NCI-H1694 (cell line): ENCODE results near the gene TNFSF4.
"Not testable (repeated sequence)": the region's sequence is repeated elsewhere in the genome, so short reads cannot be mapped to it uniquely, and the experiment has no call there.

ENCODE experiments used
- DNase-seq: peaks from one replicate; lab custom pipeline; 2025; lab: John Stamatoyannopoulos, UW

The TNFSF4 gene, protein sequence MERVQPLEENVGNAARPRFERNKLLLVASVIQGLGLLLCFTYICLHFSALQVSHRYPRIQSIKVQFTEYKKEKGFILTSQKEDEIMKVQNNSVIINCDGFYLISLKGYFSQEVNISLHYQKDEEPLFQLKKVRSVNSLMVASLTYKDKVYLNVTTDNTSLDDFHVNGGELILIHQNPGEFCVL

DNA sequence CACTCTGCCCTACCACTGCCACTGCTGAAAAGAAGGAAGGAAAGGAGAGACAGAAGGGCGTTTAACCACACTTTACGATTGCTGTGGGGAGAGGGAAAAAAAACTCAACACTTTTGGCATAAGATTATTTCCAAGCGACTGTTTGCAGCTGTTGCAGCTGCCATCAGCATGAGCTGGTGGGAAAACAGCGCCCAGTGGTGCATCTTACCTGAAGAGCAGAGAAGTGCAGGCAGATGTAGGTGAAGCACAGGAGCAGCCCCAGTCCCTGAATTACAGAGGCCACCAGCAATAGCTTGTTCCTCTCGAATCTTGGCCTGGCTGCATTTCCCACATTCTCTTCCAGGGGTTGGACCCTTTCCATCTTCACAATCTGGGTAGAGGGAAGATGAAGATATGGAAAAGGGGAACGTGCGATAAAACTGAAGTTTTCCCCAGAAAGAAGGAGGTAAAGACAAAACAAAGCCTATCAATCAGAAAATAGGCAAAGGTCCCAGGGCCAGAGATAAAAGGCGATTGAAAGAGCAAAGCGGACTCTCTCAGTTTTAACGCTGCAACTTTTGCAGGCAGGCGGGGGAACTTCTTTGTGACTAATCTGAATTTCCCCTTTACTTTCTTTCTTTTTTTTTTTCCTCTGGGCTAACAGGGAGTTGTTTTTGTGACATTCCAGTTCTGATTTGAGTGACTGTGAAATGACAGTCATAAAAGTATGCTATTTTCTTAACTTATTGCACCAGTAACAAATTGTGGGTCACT is at the start of gene TNFSF4:
Gene TNFSF4, minus strand, starts transcription at position 516 of the 753 bp plus-strand sequence. Its CDS starts 155 bp downstream, at position 361.
- no peak for DNase-seq

DNA sequence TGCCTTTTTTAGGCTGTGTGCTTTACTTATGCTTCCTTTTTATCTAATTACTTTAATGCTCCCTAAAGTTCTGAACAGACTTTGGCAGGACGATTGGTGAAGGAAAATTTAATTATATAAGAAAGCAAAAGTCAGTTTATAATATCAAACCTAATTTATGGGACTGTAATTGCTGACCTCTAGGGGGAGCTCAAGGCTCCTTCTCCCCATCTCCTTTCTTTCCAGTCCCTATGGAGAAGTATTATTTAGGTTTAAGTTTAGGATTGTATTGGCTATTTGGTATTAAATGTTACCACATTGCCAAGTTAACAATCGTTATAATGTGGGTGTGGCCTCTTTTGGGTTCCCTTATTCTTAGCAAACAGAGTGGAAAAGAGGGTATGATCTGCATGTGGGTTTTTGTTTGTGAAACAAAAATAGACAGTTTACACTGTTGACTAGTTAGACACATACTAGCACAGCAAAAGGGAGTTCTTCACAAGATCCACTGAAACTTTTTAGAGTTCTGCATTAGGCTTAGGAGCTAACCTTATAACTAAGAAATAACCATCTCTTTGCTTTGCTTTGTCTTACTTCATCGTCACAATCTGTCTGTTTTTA is 48.2 kb upstream of the TNFSF4 start:
- DNase-seq: no peak

DNA sequence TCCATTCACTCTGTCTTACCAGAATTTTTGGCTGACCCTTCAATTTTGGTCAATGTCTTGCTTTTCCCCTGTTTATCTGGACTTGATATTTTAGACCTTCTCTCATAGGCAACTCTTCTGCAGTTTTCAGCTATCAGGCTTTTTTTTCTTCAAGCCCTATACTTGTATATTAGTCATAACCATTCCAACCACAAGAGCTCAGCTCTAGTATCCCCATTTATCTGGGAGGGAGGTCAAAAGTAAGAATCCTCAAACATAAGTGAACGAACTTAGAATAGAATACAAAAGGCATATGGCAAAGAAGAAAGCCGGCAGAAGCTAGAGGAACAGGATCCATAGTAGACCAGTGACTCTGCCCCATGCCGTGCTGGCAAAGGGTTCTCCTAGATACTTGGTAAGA is 45.9 kb upstream of the TNFSF4 start:
- no peak for DNase-seq

DNA sequence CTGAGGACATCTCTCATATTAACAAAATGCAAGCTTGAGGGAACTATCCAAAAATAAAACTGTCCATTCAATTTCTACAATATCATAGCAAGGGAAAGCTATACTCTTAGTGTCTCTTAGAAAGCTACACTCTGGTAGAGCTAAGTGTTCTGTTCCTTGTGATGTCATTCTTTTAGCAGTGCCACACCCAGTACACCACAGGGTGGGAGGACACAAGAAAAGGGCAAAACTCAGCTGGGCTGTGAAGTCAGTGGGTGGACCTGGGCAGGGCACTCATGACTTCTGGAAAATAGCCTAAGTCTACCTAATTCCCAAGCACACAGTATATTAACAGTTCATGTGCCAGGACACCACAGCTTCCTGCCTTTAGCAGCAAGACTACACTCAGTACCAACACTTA is 42.2 kb upstream of the TNFSF4 start:
- DNase-seq: no peak

DNA sequence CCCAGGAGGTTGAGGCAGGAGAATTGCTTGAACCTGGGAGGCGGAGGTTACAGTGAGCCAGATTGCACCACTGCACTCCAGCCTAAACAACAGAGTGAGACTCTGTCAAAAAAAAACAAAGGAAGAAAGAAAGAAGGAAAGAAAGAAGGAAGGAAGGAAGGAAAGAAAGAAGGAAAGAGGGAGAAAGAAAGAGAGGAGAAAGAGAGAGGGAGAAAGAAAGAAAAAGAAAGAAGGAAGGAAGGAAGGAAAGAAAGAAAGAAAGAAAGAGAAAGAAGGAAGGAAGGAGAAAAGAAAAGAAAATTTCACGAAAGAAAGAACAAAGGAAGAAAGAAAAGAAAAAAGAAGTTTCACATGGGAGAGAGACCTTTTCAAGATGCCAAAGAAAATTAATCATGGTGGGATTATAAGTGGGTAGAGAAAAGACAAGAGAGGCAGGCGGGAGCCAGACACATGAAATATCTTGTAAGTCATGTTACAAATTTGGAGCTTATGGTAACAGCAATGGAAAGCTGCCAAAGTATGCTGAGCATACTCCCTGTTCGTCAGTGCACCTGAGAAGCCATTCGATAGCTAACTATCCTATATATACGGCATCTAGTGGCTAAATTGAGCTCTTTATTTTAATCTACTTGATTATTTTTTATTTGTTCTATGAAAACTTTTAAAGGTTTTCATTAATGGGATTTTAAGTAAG is 41.3 kb upstream of the TNFSF4 start:
- DNase-seq: no peak

DNA sequence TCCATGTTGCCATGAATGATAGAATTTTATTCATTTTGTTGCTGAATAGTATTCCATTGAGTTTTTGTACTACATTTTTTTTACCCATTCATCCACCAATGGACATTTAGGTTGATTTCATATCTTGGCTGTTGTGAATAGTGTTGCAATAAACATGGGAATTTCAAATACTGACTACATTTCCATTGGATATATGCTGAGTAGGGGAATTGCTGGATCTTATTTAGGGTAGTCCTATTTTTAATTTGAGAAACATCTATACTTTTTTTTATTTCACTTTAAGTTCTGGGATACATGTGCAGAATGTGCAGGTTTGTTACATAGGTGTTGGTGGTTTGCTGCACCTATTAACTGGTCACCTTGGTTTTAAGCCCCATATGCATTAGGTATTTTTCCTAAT is 38.8 kb upstream of the TNFSF4 start:
- DNase-seq: no peak

DNA sequence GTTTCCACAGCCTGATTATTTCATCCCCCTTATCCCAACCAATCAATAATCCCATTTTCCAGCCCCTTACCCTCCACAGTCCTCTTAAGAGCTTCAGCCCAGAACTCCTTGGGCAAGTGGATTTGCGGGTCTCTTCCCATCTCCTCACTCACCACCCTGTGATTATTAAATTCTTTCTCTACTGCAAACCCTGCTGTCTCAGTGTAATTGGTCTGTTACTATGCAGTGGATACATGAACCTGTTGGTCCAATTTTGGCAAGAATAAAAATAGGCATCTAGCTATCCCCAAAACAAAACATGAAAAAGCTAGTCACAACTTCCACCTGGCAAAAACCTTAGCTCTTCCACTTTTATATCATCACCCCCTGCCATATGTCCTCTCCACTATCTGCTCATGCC is 36.2 kb upstream of the TNFSF4 start:
- DNase-seq: no peak

DNA sequence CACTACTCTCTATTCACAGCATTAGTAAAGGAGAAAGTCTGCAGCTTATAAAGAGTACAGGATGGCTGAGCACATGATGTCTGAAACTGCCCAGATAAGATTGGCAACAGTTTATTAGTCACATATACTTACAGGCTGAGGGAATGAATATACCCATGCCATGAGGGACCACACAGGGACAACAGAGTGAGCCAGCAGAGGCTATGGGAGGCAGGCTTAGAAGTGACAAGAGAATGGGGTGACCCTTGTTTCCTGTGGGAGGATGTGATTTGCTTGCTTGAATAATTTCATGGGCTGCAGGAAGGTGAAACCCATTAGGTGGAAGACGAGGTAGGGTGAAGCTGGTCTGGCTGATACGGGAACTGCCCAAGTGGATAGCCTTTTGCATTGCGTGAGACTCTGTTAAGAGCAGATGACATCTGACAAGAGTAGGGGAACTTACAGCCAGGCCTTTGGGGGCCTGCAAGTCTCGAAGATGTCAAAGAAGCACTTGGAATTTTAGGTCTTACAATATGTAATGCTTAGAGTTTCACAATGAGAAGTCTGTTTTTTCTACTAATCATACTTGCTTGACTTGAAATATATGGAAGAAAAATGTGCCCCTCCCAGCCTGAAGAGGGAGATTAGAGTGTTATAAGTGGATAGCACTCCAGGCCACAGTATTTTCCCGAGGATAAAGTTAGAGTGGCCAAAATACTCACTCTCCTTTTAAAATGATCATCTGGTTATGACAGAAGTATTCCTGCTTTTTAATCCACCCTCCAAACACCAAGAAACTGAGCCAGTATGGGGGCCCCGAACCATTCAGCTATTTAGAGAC is 34.6 kb upstream of the TNFSF4 start:
- DNase-seq: no peak

DNA sequence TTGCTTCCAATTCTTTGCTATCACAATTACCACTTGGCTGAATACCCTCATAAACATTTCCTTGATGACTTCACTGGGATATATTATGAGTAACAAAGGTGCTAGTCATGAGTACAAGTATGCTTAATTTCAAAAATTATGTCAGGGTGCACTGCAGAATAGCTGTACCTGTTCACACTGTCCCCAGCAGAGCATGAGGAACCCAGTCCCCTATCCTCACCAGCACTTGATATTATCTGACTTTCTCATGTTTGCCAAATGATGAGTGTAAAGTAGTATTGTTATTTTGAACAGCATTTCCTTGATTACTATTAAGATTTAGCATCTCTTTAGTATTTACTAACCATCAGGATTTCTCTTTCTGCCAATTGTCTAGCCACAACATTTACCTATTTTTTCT is 33.5 kb upstream of the TNFSF4 start:
- no peak for DNase-seq

DNA sequence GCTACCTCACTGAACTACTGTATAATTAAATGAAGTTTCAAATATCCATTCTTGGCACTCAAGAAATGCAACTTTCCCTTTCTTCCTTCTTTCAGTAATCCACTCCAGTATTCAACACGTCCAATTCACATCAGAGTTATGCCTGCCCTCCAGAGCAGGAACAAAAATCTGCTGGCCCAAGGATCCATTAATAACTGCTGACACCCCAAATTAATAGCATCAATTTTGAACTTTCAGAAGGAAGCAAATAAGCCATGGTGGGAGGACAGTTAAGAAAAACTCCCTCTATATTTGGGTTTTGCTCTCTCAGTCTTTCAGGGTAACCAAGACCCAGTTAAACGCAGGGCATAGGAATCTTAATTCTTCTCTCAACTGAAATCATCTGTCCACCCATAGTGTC is 31.9 kb upstream of the TNFSF4 start:
- DNase-seq: no peak

DNA sequence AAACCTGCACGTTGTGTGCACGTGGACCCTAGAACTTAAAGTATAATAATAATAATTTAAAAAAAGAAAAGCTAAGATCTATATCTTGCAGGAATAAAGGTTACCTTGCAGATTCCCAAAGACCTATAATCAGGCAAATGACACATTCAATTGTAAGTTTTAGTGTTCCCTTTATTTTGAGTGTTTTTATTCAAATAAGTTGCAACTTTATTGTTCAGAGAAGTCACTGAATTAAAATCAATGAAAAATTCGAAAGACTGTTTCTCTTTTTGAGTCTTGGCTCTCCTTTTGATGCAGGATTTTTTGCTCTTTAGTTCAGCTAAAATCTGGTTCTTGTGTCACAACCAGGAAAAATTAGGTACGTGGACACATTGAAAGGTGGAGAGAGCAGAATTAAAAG is 27.8 kb upstream of the TNFSF4 start:
- no peak for DNase-seq

DNA sequence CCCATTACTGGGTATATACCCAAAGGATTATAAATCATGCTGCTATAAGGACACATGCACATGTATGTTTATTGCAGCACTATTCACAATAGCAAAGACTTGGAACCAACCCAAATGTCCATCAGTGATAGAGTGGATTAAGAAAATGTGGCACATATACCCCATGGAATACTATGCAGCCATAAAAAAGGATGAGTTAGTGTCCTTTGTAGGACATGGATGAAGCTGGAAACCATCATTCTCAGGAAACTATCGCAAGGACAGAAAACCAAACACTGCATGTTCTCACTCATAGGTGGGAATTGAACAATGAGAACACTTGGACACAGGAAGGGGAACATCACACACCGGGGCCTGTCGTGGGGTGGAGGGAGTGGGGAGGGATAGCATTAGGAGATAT is 27.3 kb upstream of the TNFSF4 start:
- not testable (repeated sequence) for DNase-seq

DNA sequence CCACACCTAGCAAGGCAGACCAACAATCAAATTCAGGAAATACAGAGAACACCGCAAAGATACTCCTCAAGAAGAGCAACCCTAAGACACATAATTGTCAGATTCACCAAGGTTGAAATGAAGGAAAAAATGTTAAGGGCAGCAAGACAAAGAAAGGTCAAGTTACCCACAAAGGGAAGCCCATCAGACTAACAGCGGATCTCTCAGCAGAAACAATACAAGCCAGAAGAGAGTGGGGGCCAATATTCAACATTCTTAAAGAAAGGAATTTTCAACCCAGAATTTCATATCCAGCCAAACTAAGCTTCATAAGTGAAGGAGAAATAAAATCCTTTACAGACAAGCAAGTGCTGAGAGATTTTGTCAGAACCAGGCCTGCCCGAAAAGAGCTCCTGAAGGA is 21.9 kb upstream of the TNFSF4 start:
- DNase-seq: not testable (repeated sequence)

DNA sequence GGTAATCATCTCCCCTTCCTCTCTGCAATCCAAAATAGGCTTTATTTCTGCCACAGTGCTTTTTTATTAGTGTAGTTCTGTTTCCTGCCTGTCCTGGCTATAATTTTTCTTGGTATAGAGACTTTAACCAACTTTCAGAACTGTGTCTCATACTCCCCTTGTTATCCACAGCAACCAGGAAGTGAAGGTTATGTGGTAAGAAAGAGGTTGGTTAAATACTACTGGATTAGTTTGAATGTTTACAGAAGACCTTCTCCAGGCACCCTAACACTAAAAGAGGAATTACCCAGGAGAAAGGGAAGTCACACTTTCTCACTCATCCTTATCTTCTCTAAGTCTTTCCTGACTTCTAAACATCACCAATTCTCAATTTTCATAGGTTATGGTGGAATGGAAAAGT is 17.8 kb upstream of the TNFSF4 start:
- no peak for DNase-seq

DNA sequence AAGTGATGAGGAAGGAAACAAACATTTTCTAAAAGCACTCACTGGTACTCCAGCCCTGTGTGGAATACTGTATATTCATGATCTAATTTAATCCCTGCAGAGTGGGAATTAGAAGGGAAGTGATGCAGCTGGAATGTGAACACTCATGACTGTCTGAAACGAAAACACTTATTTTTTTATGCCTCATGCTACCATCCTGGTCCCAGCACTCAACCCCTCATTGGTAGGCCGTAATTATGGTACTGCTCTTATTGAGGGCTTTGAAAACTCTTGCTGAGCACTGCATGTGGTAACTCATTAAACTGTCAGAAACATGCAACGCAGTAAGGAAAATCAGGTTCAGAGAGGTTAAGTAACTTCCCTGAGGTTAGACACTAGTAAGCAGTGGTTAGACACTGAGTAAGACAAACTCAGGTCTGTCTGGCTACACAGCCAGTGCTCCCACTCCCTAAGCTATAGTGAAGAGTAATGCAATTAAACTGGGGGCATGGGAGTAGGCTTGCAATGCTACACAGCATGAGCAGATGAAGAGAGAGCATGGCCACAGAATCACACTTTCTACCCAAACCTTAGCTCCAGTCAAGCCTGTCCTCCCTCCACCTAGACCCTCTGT is 17.3 kb upstream of the TNFSF4 start:
- DNase-seq: no peak

DNA sequence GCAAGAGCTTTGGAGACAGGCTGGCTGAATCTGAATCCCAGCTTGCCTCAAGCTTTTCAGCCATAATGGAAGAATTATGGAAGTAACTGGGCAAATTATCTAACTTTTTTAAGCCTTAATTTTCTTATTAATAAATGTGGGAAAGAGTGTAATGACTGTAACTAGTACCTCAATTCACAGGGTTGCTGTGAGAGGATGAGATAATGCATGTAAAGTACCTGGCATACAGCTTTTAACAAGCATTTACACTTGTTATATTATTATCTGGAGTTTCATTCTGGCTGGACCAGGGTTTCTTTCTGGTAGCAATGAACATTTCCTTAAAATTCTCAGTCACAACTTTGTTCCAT is 15.9 kb upstream of the TNFSF4 start:
- DNase-seq: no peak

DNA sequence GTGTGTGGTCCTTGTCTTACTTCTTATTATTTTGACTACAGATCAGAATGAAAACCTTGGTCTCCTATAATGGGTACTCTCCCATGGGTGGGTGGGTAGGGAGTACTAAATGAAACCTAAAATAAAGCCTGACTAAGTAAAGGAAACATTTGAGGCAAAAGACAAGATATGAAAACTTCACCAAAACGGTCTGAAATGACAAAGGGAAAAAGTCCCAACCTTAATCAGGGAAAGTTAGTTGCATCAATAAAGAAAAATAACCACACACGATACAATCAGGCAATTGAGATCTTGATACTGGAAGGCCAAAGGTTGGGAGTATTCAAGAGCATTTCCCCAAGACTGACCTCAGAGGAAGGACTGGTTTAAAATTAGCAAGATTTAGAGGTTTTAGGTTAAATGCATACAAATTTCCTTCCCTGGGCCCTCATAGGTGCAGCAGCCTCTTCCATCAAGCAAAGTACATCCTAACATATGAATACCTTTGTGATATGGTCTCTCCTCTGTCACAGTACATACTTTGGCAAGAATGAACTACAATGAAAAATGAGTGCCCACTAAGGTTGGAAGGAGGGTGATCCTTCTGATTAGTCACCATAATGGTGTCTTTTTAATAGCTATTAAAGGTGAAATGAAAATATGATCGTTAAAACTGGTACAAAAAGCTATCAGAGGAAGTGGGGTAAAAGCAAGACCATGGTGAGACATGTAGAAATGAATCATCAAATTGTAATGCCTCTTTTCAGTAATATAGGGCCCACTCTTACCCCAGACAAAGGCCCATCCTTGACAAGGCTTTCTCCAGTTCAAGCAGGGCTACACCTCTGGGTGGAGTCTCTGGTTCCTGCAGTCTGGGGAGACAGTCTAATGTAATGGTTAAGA is 15.3 kb upstream of the TNFSF4 start:
- no peak for DNase-seq

DNA sequence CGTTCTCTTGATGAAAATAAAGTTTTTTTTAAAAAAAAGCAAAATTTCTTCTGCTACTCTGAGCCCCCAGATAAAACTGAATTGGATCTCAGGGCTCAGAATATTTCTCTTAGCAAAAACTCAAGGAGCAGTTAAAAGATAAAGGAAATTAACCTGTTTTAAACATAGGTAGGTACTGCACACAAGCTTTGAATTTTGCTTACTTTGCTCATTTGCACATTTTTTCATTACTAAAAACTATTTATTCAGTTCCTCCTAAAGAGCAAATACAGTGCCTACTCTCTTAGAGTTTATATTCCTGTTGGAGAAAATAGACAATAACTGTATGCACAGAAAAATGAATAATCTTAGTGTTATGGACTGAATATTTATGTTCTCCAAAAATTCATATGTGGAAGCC is 13.0 kb upstream of the TNFSF4 start:
- no peak for DNase-seq

DNA sequence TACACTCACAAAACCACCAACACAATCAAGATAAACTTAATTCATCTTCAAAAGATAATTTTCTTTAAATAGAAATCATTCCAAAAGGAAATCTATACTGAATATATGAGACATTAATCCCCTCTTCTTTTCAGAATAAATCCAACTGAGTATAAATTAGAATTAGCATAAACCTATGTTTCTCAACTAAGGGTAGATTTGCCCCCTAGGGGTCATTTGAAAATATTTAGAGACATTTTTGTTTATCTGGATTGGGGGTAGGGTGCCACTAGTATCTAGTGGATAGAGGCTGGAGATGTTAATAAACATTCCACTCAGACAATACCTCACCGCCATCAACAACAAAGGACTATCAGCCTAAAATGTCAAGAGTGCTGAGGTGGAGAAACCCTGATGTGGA is 6.5 kb upstream of the TNFSF4 start:
- DNase-seq: no peak

DNA sequence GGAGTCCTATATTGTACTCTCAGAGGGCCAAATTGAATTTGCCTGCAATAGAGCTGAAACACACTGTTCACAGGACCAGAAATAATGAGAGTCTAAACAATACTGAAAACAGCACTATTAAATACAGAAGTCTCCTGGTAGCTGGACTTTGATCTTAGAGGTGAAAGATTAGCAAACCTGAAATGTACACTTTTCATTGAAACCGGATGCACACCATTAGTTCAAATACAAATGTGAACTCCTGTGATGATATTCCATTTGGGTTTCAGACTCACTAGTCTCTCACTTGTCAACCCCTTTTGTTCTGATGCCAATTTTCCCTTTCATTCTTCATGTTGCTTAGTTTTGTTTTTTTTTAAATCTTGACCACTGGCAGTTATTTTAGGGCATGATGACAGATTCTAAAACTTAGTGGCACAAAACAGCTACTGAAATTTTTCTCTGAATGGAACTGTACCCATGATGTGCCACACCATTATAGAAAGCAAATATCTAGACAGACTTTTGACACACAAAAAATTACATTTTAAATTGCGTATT is 5.9 kb upstream of the TNFSF4 start:
- no peak for DNase-seq
